DMS153 treated with DMSO at 0.1 percent for 48 hours (cell line): ENCODE results near the gene AMBN.
"Not testable (repeated sequence)": the region's sequence is repeated elsewhere in the genome, so short reads cannot be mapped to it uniquely, and the experiment has no call there.

Experiments
- DNase-seq: peaks from one replicate; lab custom pipeline; 2025; ENCODE audit not compliant: unreplicated experiment; lab: John Stamatoyannopoulos, UW

AMBN gene

GRCh38 chr4:70607334-70607853 is 15.3 kb downstream of the AMBN start:
- DNase-seq, result no peak

GRCh38 chr4:70608324-70608723 is 16.3 kb downstream of the AMBN start:
- no peak for DNase-seq

GRCh38 chr4:70613306-70614183 is 21.5 kb downstream of the AMBN start:
- DNase-seq, result no peak

DNA sequence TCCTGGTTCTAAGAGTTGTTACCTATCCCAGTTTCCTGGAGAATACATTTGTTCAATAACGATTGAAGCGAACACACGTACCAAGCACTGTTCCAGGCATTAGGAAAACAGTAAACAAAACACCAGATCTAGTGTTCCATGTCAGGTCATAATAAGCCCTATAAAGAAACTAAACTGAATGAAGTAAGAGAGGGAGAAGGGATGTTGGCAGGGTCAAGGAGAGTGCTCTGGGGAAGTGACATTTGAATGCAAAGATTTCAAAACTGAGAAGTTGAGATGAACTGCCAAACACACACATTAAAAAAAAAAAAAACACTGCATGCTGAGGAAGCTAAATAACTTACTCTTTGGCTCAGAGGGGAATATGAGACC is 22.1 kb downstream of the AMBN start:
- no peak for DNase-seq

DNA sequence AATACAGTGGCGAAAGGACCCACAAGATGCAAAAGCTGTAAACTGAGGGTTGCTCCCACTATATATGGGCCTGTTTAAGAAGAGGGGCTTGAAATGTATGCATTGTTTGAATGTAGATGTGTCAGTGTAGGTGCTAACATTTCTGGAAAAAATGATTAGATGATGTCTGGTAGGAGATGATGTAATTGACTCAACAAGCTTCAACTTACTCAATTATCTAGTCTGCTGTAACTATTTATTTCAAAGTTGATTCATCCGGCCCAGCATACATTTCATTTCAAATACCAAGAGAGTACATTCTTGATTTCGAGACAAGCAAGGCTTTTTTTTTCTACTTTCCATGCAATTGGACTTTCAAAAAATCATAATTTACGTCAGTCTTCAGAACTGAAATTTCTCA is 27.2 kb downstream of the AMBN start:
- DNase-seq, result no peak

GRCh38 chr4:70619778-70620177 is 27.7 kb downstream of the AMBN start:
- DNase-seq, result no peak

- DNase-seq, result no peak
These were observed 31.3 kb downstream of the AMBN start for GRCh38 chr4:70623323-70623722.

DNA sequence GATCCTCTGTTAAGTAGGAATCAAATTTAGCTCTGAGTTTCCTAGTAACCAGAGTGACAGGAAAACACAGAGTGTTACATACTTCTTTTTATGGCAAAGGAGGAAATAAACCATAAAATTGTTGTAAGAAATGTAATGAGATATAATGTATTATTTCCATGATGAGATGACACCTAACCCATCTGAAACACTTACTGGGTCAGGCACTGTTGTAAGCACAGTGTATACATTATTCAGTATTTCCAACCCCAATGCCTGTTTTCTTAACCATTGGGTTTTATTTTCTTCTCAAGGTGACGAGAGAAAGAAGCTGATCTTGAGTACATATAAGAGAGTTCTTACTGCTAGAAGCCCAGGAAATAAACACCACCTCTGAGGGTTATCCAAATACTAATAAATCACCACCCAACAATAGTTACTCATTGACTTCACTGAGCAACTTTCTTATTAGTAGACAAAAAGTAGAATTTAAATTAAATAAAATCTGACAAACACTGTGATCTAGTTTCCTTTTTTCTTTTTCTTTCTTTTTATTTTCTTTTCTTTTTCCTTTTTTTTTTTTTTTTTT is 32.3 kb downstream of the AMBN start:
- DNase-seq, result no peak

DNA sequence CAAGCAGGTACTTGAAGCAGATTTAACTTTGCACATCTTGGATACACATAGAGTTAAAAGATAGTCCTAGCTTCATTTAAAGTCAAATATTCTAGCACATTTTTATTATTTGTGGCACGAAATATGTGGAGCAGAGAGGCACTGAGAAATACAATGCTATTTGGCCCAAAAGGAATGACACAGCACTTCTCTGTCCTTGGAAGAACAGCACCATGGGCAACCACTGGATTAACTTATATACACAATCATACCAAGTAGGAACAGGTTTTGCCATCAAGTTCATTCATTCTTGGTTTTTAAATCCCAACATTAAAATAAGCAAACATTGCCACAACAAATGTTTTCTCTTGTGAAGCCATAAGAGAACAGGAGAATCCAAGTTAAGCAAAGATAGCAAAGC is 35.6 kb downstream of the AMBN start:
- DNase-seq, result no peak

DNA sequence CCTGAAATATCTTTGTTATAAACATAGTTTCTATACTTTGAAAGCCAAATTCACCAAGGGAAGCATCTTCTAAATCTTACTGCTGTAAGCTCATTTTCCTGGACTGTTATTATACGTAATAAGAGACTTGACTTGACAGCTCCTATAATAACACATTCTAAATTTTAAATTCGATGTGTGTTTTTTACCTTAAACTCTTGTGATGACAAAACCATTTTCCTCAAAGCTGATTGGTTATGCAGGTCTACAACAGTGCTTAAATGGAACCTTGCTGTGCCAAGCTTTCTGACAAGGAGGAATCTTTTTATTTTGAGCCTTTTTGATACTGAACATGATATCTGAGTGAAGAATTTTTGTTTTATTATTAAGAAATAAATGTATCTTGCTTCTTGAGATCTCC is 36.4 kb downstream of the AMBN start, which contains the start of gene ENAM:
TSS of gene ENAM (plus strand) at position 301 of the 400 bp plus-strand sequence. CDS start 757 bp downstream, outside the sequence.
- DNase-seq, result no peak

- no peak for DNase-seq
These were observed 37.5 kb downstream of the AMBN start for GRCh38 chr4:70629469-70630090.

DNA sequence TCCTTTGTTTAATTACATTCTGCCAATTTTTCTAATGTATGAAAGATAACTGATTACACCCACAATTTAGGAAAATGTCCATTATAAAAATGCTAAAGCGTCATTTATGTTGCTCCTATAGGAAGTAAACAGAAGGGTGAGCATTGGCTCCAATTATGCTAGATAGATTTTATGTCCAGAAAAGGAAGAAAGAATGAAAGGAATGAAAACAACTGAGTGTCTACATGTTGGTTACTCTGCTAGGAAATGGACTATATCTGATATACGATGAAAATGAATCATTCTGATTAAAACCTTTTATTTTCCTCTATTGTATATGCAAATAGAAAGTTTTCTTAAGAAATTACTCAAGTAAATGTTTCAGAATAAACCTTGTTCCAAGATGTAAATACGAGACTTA is 38.1 kb downstream of the AMBN start:
- DNase-seq, result no peak

DNA sequence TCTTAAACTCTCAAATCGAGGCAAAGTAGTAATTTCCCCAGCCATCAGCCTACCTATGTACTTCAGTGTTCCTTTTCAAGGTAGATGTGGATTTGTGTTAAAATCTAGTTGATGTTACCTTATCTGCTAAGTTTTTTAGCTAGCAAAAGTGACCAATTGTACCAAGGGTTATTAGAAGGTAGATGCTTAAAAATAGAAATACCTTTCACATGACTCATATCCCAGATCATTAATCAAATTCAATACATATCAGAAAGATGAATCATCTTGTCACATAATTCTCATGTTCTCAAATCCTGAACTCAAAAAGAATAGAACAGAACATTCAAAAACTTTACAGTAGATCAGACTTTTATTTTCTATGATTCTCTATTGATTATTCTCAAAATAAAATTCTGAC is 40.0 kb downstream of the AMBN start:
- DNase-seq, result no peak

DNA sequence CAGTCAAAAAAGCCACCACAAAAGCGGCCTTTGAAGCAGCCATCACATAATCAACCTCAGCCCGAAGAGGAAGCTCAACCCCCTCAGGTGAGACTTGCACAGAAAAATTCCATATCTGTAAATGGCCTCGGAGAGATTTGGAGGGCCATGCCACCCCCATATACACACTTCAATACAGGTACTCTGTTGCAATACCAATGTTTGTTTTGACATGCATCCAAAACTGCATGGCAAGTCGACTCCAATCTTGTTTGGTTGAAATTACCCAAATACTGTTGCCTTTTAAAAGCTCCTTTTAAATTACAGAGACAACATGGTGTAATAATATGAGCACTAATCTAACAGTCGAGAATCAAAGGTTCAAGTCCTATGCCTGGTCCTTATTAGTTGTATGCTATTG is 42.4 kb downstream of the AMBN start:
- DNase-seq, result no peak

GRCh38 chr4:70637239-70637913 is 45.3 kb downstream of the AMBN start:
- no peak for DNase-seq

GRCh38 chr4:70640192-70640591 is 48.1 kb downstream of the AMBN start:
- DNase-seq, result no peak

DNA sequence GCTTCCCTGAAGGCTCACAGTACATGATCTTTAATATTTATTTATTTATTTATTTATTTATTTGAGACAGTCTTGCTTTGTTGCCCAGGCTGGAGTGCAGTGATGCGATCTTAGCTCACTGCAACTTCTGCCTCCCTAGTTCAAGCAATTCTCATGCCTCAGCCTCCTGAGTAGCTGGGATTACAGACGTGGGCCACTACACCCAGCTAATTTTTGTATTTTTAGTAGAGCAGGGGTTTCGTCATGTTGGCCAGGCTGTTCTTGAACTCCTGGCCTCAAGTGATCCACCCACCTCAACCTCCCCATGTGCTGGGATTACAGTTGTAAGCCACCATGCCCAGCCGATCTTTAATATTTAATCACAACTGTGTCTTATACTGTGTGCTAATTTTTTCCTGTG is 58.7 kb downstream of the AMBN start:
- not testable (repeated sequence) for DNase-seq

GRCh38 chr4:70651864-70652506 is 59.9 kb downstream of the AMBN start:
- DNase-seq, result peak; percentile 50

GRCh38 chr4:70654605-70655011 is 62.6 kb downstream of the AMBN start:
- no peak for DNase-seq
